NCI-H1436 treated with DMSO at 0.1 percent for 48 hours (cell line): ENCODE results near the gene SMIM28.

Source experiments
- DNase-seq: peaks from one replicate; lab custom pipeline; 2025; lab: John Stamatoyannopoulos, UW

The SMIM28 gene

DNA sequence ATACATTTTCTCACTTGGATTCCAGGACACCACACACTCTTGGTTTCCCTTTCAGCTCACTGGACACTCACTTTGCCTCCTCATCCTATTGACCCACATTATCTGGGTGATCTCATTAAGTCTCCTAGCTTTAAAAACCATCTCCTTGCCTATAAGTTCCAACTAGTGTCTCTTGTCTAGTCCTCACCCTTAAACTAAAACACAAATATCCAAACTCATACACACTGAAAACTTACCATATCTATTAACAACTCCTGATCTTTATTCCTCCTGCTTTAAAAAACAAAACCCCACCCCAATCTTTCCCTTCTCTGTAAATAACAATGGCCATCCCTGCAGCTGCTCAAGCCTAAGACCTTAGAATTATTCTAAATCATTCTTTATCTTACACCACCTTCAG, 3.5 kb upstream of the SMIM28 start:
- no peak for DNase-seq

DNA sequence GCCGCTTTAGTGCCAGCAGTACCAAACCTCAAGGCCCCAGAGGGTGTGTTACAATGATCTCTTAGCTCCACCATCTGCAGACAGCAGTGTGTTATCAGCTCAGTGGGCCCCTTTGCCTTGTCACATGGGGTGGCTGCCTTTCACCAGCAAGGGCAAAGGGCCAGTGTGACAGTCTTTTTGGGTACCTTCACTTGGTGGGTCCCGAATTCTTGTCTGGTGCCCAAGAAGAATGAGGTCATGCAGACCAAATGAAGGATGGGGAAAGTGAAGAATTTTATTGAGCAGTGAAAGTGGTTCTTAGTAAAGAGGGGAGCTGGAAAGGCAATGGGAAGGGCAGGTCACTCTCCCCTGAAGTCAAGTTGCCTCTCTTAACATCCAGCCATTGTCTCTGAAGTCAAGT, 2.9 kb upstream of the SMIM28 start:
- no peak for DNase-seq

GRCh38 chr6:138377042-138377441, 663 bp upstream of the SMIM28 start:
- no peak for DNase-seq

DNA sequence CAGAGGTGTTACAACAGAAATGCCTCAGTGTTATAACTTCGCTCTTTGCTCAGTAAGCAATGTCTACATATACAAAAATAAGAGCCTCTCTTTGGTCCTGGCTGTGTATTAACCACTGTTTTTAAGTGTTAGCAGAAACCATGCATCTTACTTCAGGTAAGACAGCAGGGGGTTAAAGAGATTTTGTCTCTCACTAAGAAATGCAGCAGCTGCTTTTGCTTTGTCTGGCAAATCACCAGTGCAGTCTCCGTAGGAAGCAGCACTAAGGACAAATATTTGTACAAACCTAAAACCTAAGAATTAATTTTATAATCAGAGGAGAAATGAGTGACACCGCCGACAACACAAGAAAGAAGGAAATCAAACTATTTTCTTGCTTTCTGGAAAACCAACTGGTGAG, 758 bp downstream of the SMIM28 start:
- DNase-seq = no peak

- DNase-seq = no peak
Measured at GRCh38 chr6:138382498-138383265, 5.0 kb downstream of the SMIM28 start.

DNA sequence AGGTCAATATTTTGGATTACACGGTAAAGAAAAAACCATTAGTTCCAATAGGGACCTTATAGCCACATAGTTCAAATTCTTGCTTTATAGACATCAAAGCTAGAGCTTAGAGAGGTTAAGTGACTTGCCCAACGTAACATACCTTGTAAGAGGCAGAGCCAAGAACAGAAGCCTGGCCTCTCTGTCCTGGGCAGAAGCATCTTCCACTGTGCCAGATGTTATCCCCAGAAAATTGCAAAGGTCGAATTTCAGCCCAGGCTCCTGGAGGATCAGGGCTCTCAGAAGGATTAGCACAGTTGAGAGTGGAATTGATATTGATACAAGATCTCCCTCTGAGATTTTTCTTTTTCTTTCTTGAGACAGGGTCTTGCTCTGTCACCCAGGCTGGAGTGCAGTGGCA, 6.1 kb downstream of the SMIM28 start:
- DNase-seq = no peak

DNA sequence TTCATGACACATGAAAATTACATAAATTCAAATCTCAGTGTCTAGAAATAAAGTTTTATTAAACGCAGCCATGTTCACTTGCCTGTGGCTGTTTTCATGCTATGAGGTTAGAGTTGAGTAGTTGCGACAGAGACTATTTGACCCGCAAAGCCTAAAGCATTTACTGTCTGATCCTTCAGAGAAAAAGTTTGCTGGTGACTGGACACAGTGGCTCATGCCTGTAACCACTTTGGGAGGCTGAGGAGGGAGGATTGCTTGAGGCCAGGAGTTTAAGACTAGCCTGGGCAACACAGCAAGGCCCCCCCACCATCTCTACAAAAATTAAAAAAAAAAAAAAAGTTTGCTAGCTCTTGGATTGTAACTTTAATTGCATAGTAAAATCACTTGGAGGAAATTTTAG, 9.2 kb downstream of the SMIM28 start:
- no peak for DNase-seq

DNA sequence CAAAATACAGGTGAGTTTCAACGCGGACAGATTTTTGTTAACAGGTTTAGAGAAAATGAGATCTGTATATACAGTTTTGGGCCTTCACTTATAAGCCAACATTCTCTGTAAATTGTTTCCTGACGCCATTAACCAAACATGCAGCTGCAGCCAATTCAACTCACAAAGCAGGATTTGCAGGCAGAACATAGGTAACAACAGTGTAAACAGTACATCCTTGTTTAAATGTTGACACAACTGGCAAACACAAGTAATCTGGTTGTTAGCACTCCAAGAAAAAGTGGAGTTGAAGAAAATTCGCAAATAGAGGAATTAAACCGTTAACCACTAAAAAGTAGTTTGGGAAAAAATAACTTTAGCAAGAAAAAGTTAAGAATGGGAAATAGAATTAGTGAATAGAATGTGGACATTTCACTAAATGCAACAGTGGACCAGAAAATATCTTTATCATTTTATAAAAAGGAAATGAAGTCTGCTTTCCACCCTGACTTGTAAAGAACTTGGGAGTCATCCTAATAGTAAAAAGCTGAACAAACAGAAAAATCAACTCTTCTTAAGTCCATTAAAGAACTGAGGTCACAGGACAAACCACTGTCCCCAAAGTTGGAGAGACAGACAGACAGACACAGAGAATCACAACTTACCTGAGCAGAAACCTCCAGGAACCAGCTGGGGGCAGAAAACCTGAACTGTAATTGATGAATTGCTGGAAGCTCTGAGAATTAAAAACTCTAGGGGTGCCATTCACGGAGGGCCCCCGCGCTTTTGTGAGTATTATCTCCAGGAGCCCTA, 10.1 kb downstream of the SMIM28 start:
- peak; percentile 42 for DNase-seq

DNA sequence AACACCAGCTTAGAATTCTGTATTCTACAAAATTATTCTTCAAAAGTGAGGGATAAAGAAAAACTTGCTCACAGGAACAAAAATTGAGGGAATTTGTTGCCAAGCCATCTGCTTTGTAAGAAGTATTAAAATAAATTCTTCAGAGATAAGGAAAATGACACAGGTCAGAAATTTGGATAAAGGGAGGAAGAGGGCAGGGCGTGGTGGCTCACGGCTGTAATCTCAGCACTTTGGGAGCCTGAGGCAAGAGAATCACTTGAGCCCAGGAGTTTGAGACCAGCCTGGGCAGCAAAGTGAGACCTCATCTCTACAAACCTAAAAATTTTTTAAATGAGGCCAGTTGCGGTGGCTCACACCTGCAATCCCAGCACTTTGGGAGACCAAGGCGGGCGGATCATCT, 11.8 kb downstream of the SMIM28 start:
- no peak for DNase-seq

DNA sequence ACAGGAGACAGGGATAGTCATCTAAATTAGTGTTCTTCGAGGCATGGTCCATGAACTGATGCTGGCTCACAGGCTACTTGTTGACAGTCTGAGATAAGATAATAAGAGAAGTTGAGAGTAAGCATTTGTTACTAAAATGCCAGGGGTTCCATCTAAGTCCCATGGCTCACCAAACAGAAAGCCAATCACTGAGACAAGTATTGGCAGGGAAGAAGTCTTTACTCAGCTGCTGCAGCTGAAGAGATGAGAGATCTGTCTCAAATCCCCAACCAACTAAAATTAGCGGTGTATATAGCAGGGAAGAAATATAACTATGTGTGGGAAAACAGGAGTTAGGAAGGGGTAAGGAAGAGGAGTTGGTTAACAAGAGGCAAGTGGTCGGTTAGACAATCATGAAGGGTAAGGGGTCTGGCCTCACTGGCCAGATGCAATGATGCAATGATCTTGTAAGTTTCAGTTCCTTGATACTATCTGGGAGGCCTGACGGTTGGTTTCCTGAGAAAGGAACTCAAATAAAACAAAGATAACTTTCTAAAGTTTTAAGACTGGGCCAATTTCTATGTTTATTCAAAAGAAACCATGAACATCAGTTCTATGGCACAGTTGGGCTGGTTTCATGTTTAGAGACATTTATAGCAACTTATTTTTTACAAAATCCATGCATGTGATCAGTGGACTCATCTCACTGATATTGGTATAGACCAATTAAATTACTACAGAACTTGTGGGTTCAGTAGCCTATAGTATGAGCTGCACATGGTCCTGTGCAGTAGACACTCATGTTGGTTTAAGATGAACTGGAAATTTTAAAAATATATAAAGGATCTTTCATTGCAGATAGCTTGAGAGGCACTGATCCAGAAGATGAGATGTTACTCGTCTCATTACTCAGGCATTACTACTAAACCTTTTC, 16.4 kb downstream of the SMIM28 start:
- DNase-seq = no peak

DNA sequence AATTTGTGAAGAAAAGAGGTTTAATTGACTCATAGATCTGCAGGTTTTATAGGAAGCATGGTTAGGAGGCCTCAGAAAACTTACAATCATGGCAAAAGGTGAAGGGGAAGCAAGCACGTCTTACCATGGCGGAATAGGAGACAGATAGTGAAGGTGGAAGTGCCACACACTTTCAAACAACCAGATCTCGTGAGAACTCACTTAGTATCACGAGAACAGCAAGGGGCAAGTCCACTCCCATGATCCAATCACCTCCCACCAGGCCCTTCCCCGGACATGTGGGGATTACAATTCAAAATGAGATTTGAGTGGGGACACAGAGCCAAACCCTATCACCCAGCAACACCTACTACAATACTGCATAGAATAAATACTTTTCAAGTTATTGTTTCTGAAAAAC, 19.0 kb downstream of the SMIM28 start:
- DNase-seq = no peak

GRCh38 chr6:138397128-138398122, 19.7 kb downstream of the SMIM28 start:
- DNase-seq = no peak

GRCh38 chr6:138400326-138400725, 22.6 kb downstream of the SMIM28 start:
- no peak for DNase-seq

GRCh38 chr6:138401960-138402837, 24.5 kb downstream of the SMIM28 start:
- no peak for DNase-seq

DNA sequence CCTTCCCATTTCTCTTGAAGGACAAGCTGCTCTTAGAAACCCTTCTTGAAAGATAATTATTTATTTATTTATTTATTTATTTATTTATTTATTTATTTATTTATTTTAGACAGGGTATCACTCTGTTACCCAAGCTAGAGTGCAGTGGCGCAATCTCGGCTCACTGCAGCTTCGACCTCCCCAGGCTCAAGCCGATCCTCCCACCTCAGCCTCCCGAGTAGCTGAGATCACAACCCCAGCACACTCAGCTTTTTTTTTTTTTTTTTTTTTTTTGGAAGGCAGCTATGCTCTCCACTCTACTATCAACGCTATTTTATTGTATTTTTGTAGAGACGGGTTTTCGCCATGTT, 25.1 kb downstream of the SMIM28 start:
- DNase-seq = no peak

- no peak for DNase-seq
Measured at GRCh38 chr6:138403324-138403800, 25.7 kb downstream of the SMIM28 start.

DNA sequence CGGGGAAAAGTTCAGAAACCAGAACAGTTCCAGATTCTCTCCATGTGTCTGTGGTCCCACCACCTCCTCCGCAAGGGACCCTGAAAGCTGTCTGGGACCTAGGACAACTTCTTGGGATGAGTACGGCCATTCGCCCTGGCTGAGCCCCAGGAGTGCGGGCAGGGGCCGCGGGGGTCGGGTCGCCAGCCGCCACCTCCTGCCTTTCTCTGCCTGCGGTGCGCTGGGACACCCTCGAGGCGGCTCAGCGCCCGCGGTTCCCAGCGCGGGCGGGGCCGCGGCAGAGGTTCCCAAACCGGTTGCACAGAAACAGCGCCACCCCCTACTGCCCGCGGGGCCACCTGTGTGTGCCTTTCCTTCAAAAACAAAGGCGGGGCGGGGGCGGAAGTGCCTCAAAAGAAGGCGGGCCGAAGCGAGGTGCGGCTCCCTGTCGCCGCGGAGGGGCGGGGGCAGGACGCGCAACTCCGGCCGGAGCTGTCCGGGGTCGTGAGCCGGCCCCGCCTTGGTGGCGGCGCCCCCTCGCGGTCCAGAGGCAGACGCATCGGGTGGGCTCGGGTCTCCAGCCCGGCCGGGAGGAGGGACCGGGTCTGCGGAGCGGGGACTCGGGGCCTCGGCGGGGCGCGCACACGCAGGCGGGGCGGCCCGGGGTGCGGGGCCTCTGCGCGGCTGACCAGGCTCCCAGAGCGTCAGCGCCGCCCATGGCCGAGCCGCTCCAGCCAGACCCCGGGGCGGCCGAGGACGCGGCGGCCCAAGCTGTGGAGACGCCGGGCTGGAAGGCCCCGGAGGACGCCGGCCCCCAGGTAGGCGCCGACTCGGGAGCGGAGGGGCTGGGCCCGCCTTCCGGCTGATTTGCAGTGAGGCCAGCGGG, 26.3 kb downstream of the SMIM28 start, which contains the start of gene HEBP2:
TSS of gene HEBP2 (plus strand) at position 423 of the 865 bp plus-strand sequence. CDS start at position 696, 273 bp downstream.
- peak; percentile 85 for DNase-seq

DNA sequence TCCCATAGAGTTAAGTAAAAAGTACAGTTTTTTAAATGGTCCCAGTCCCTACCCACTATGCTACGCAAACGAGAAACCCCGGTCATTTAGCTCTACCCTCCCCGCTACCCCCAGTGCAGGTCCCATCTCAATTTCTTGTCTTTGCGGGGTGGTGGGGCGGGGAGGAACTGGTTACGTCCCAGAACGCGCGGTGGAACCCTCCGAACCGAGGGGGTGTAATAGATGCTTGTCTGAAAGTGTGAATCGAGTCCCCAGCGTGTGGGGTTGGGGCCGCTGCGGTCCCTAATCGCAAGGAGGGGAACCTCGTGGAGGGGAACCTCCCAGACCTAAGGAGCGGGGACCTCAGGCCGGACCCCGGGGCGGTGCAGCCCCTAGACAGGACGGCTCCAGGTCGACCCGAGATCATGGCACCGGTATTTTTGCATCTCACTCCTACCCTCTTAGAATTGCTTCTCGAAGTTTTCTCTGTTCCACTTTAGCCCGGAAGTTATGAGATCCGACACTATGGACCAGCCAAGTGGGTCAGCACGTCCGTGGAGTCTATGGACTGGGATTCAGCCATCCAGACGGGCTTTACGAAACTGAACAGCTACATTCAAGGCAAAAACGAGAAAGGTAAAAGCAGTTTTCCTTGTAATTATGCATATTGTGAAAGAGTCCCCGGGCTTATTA, 27.1 kb downstream of the SMIM28 start:
- DNase-seq = no peak
